NCI-H2227 (cell line): ENCODE data around the gene CUEDC1.
A peak's percentile ranks its signal among the peaks of the same experiment; 100 is the strongest.

ENCODE experiments used
- DNase-seq: peaks from one replicate; lab custom pipeline; 2025; ENCODE audit not compliant: unreplicated experiment; lab: John Stamatoyannopoulos, UW

The CUEDC1 gene

DNA sequence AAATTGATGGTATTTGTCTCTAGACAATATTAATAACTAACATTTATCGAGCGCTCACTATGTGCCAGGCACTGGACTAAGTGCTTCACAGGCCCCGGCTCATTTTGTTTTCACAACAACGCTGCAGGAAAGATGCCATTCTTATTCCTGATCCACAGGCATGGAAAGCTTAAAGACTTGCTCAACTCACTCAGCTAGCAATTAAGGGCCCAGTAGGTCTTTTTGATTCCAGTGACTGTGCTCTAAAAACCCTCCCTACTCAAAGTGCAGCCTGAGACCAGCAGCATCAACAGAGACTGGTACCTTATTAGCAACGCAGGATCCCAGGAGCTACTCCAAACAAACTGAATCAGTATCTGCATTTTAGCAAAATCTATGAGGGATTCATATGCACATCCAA lies 35.3 kb downstream of the CUEDC1 start:
- DNase-seq: peak; percentile 27

DNA sequence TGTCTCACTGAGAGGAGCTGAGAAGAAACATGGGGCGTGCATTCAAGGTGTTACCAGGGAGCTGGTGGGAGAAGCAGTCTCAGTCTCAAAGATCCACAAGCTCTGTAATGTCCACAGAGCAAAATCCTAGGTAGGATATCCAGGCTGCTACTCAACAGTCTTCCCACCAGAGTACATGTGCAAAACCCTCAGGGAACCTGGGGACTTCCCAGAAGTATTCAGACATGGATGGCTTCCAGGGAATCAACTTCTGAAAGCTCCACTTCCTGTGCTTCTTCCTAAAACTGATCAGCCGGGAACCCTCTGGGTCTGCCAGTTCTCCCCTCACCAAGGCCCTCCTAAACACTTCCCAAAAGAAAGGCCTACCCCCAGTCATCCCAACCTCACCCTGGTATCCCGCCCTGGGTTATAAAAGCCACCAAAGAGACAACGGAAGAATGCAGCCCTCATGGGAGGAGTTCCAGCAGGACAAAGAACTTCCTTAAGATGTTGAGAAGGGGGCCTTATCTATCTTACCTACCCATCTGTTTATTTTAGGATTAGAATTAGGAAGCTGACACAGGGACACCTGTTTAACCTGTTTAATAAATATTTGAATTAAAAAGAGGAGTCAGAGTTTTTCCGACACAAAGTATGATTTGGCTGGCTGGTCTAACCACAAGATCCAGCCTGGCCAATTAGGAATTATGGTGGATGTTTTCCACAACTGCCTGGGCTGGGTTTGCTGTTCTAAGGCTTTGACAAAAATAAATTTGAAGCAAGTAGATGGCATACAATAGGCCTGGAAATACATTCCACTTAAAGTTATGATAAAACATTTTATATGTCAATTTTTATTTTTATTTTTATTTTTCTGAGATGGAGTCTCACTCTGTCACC lies 37.0 kb downstream of the CUEDC1 start:
- DNase-seq: no peak

DNA sequence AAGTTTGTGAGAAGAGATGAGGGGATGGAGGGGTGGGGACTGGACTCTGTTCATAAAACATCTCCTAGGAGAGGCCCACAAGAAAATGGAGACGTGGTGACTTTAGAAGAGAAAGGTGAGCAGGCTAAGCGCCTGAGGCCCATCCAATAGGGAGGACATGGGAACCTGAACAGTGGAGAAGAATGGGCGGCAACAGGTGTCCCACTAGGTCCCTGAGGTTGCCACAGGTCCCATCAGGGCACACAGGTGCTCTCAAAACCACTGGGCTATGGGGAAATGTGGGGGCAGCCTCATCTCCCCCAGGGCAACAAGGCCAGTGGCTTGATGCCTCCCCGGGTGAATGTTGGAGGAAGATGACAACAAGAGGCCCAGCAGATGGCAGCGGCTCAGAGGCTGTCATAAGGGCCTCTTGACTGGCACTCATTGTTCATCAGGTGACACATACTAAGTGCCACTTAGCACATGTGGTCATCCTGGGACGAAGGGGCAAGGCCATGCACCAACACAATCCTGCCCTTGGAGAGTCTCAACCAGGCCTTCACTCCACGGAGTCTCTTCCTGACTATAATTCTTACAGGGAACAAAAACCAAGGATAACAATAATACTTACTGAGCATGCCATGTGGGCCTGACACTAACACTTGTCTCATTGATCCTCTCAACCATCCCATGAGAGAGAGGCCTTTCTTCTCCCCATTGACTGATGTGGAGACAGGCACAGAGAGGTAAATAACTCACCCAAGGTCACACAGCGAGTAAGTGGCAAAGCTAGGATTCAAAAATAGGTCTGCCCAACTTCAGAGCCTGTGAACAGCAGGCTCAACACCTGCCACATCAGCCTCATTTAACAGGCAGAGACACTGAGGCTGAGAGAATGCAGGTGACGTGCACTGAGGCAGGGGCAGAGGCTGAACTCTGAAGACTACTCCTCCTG lies 38.0 kb downstream of the CUEDC1 start:
- peak; percentile 44 for DNase-seq

DNA sequence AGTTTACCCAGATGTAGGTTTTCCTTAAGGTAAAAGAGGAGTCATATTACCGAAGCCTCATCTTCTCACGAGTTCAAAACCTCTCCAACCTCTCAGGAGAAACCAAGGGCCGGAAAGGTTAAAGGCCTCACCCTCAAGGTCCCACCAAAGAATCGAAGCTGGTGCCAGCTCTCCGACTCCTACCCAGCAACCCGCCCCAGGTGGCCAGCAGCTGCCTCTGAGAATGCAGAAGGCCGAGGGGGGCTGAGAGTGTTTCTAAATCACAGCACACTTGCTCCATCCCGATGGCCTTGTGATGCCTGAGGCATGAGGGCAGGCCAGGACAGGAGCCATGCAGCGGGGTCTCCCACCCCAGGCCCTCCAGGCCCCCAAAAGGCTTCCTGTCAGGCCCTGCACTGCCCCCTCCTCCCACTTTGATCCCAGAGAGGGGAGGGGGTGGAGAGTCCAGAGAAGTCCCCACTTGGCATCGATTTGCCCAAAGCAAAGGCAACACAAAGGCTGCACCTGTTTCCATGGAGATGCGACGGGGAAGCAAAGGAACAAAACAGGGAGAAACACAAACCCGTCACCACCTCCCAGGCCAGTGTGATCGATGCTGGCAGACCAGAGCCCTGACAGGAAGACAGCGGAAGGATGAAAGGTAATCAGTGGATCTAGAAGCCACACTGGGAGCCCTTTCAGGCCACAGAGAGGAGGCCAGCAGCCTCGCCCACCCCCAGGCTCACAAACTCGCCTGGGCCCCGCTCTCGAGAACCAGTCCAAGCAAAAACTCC lies 39.0 kb downstream of the CUEDC1 start:
- DNase-seq: peak; percentile 84

DNA sequence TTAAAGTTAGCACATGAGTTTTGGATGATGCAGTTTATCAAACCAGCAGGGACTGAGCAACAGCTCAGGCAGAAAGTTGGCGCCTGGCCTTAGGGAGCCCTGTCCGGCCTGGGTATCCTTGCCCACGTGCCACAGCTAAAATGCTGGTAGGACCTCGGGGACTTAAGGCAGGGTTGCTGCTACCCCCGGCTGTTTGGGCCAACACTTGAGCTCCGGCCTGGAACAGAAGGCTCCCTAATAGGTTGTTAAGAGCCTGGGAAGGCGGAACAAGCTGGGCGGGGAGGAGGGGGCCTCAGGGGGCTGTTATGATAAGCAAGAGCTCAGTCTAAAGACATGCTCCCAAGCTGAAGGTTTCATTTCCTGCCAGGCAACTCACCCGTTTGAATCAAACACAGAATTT lies 39.7 kb downstream of the CUEDC1 start:
- DNase-seq: peak; percentile 61

DNA sequence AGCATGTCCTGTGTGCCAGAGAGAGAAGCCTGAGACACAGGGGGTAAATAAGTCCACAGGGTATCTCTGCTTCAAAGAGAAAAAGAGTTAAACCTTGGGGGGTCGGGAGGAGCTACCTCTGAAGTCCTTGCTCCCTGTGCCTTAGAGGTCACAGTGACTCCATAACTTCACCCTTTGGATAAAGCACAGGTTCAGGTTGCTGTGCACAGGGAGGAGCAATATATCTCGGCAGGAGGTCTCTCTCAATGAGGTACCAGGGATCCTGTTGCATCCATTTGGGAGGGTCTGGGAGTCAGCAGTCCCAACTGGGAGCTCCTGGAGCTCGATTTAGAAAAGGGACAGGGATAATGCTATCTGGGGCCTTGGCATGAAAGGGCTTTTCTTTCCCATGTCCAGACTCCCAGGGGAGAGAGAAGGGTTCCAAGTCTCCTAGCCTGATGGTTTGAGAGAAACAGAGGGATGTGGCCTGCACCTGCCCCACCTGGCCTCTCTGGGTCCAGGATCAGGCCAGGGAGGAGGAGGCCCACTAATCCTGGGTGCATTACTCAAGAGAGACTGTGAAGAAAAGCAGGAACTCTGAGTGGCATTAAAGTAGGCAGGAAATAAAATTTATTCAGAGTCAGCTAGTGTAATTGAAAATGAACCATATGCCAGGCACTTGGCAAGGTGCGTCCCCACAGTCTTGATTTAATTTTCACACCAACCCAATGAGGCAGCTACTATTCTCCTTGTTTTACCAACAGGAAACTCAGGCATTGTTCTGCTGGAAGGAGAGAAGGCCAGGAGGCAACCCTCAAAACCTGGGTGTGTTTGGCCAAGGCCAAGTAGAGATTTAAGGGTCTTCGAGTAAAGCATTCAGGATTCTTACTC lies 40.7 kb downstream of the CUEDC1 start:
- no peak for DNase-seq

DNA sequence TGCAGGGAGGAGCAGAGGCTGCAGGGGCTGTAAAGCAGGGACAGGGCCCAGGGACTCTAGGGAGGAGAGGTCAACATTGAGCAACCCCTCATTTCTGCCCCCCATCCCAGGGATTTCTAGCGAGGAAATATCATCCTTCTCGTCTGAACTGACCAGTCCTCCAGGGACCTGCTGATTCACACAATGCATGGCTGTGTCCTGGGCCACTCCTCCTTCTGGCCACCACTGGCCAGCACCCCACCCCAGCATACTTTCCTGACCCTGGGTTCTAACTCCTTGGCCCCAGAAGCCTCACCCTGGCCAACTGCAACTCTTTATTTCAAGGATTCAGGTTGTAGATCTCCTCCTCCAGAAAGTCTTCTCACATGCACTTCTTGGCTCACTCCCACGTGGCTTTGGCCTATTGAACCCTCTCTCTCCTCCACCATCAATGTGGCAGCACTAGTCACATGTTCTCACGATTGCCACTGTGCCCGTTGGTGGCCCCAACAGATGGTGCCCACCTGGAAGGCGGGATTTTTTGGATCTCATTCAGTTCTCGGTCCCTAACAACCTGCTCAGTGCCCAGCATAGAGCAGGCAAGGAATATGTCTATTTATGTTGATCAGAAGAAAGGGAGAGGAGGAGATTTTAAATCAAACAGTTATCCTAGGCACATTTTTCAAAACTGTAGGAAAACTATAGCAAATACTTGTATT lies 41.5 kb downstream of the CUEDC1 start:
- DNase-seq: no peak

DNA sequence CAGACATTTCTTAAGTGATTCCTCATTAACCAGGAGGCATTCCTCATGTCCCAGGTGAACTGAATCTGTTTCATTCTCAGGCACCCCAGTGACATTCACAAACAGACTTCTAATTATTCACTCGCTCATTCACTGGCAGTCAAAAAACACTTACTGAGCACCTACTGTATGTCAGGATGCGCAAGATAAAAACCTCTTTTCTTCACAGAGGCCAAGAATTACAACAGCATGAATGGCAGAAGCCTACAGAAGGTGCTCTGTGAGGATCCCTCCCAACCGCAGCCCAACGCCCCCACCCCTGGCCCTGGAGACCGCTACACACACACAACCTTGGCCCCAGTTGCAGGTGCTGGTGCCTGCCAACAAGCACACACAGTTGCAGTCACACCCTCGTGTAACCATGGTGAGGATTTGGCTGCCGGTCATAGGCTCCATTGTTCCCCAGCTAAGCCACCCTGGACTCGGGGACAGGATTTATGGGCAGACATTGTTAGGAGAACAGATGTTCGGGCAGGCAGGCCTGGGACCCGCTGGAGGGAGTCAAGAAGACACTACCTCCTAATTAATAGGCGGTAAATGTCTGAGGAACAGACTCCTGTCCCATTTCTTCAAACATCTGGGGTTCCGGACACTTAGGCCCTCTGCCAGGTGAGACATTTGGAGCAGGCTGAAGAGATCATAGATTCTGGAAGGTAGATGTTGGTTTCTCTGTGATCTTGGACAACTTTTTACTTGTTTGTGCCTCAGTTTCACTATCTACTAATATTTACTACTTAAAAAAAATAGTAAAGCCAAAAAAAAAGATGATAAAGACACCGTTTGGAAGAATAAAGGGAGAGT lies 43.2 kb downstream of the CUEDC1 start:
- DNase-seq: peak; percentile 29

DNA sequence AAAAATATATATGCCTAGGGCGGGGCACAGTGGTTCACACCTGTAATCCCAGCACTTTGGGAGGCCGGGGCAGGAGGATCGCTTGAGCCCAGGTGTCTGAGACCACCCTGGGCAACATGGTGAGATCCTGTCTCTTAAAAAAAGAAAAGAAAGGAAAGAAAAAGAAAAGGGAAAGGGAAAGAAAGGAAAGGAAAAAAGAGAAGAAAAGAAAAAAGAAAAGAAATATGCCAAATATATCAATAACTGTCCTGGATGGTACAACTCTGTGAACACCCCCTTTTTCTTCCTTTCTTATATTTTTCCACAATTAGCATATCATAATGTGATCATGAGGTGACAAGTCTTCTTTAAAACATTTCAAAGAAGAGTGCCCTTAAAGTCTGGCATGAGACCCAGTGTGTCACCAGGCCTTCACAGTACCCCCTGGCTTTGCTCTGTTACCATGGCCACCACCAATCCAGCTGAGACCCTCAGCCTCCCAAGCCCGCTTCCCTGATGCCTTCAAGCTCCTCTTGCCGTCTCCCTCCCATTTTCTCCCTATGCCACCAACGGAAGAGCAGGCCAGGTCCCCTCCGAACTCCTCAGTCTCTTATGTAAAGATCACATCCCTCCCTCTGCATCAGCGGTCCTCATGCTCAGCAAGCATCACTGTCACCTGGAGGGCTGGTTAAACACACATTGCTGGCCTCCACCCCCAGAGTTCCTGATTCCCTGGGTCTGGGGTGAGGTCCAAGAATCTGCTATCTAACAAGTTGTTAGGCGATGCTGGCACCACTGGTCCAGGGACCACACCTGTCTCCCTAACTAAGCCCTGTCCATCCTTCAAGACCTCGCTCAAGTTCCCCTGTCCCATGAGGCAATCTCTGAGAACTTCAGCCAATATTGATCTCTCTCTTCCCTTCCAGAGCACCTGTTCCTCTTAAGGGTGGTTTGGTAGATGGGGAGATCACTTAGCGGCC lies 44.5 kb downstream of the CUEDC1 start:
- DNase-seq: no peak

DNA sequence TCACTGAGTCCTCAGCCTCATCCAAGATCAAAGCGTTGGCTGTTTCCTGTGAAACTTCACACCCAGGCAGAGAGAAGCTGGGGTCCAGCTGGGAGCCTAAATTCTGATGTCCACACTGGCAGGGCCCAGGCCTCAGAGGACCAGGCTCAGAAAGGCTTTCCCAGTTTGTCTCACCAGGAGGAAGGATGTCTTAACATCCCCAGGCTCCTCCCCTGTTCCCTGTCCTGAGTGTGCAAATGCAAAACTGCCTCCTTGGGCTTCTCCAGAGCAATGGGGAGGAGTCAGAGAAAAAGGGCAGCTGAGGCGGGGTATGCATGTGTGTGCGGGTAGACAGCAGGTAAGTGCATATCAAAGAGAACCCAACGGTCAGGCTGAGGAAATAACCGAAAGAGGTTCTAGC lies 45.7 kb downstream of the CUEDC1 start:
- DNase-seq: no peak

DNA sequence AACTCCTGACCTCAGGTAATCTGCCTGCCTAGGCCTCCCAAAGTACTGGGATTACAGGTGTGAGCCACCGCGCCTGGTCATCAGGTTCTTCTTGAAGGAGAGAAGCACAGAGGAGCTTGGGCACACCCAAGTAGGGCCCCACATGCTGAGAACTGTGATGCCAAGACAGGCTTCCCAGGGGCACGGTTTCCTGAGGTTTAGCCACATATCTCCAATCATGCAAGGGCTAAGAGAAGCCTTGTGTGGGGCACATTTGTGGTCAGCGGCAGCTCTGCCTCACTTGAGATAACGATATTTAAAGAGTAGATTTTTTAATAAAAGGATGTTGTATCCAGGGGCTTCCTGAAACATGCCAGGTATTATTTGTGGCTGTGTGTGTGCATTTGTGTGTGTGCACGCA lies 46.9 kb downstream of the CUEDC1 start:
- no peak for DNase-seq

DNA sequence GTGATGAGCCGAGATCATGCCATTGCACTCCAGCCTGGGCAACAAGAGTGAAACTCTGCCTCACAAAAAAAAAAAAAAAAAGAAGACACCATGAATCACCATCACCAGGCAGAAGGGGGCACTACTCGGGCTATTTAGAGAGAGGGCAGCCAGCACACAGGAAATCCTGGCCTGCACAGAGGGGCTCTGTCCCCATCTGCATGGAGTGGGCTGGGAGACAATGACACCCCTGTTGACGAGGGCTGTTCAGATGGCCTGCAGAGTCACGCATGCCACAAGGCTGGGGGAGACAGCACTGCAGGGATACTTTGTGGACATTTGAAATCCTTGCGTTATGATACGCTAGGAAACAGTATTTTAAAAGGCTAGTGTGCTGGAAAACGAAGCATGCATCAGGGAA lies 48.3 kb downstream of the CUEDC1 start:
- no peak for DNase-seq

DNA sequence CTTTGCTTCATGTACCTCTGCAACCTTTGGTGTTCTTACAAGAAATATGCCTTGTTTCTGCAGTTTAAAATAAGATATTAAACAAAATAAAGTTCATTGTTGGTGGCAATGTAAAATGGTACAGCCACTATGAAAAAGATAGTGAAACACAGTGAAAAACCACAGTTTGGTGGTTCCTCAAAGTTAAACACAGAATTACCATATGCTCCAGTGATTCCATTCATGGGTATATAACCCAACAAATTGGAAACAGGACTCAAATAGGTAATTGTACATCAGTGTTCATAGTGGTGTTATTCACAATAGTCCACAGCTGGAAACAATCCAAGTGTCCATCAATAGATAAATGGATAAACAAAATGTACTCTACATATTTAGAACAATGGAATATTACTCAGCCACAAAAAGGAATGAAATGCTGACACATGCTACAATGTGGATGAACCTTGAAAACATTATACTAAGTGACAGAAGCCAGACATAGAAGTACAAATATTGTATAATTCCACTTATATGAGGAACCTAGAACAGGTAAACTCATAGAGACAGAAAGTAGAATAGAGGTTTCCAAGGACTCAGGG lies 49.2 kb downstream of the CUEDC1 start:
- no peak for DNase-seq

DNA sequence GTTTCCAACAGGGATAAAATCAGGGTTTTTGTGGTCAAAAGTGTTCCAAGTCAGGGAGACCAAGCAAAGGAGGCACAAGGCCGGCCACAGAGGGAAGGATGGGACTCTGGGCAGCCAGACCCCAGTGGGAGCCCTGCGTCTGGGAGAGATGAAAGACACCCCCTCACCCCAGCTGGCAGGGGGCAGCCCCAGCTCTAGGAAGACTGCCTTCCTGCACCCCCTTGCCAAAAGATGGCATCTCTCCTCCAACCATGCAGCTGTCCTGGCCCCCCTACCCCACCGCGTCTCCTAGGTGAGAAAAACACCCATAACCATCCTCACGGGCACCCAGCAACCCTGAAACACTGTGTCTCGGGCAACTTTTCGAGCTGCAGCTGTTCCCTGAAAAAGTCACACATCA lies 51.3 kb downstream of the CUEDC1 start:
- no peak for DNase-seq

DNA sequence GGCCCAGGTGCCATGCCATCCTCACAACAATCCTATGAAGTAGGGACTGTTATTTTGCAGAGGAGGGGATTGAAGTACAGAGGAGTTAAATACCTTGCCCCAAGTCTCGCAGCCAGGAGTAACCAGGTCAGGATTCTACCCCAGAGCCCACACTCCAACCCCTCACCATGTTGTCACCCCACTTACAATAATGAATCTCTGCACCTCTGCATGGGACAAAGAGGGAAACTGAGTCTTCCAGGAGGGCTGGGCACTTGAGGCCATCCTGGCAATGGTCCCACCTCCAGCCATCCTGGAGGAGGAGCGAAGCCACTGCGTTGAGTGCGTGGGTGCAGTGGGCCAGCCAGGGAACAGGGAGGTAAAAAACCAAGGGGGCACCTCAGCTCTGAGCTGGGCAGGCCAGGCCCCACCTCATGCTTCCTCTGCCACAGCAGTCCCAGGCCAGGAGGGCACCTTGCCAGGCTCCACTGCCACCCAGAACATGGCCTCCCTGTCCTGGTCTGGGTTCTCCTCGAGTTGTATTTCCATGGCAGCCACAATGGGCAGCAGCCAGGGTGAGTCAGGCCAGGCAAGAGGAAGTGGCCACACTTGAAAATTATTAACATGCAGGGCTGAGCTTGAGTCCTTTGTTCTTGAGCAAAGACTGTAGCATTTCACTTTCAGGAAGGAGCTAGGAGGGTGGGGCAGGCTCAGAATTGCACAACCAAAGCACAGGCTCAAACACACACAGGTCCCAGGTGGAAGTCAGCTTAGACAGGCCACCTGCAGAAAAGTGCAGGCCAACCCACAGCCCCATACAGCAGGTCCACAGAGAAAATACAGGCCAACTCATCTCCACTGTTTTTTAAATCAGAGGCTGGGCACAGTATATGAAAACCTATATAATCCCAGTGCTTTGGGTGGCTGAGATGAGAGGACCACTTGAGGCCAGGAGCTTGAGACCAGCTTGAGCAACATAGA lies 52.1 kb downstream of the CUEDC1 start:
- DNase-seq: peak; percentile 18

DNA sequence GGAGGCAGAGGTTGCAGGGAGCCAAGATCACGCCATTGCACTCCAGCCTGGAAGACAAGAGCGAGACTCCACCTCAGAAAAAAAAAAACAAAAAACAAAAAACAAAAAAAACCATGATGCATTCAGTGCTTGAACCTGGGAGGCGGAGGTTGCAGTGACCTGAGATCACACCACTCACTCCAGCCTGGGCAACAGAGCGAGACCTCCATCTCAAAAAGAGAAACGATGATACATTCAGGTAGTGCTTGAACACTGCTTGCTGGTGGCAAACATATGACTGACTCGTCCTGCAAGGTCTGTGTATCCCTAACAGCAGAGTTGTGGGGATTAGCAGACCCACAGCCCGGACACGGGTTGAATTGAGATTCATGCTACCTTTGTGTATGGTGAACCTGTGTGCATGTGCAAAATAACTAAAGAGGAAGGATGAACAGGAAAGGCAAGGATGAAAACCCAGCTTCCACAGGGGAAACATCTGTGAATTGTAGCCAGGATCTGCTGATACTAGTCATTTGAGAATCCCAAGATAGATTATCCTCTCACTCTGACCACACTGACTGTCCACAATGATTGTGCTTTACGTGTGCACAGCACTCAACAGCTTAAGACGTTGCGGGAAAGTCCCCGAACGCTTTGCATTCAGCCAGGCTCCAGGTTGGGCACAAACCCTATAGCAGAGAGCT lies 53.0 kb downstream of the CUEDC1 start:
- no peak for DNase-seq
